Suppressor macrophage (primary cell): ENCODE measurements around the gene HDGFL3.
"Not testable (repeated sequence)": the region's sequence is repeated elsewhere in the genome, so short reads cannot be mapped to it uniquely, and the experiment has no call there.

Experiments
- DNase-seq, 4 experiments: peaks; one replicate each; pipeline ENCODE4 v3.0.0-alpha.2; 2020 to 2022
- total RNA-seq, 17 experiments: gene quantifications; one replicate each; lab custom pipeline; 2026; ENCODE audit warnings: mixed read lengths in 6 of 17, inconsistent platforms in 3 of 17; lab: John Stamatoyannopoulos, UW

The HDGFL3 gene
- total RNA-seq = 3.5 to 21.4 (median 11.8) reads per million in 17 experiments

DNA sequence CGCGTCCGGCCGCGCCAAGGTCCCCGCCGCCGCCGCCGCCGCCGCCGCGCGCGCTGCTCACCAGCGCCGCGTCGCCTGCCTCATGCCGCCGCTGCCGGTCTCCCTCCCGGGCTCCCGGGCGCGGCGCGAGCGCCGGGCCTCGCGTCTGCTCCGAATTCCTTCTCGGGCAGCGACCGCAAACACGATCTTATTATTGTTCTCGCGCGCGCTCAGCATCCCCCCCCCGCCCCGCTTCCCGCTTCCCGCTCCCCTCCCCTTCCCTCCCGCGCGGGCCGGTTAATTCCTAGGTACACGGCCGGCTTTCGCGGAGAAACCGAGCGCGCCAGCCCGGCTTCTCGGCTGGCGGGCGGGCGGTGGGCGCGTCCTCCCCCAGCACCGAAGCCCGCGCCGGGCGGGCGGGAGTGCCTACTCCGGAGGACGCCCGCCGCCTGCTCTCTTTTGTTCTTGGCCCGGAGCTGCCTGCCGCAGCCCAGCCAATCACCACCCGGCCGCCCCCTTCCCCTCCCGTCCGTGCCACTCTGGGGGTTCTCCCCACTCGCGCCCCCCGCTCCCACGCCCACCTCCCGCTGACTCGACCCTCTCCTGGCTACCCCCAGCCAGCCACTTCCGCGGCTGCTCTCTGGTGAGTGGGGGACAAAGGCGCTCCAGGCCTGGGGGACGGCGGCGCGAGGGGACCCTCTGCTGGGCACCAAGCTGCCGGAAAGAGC lies at the start of gene HDGFL3:
TSS of gene HDGFL3 (minus strand) at position 164 of the 707 bp plus-strand sequence. CDS start 409 bp downstream, outside the sequence.
- DNase-seq = peak; percentile 13 to 65 (median 40)

DNA sequence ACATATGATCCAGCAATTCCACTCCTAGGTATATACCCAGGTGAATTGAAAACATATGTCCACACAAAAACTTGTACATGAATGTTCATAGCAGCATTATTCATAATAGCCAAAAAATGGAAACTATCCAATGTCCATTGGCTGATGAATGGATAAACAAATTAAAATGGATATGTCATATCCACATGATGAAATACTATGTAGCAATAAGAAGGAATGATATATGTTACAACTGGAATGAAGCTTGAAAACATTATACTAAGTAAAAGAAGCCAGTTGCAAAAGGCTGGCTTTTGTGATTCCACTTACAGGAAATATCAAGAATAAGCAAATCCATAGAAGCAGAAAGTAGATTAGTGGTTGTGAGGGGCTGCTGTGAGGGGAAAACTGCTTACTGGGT lies 43.2 kb upstream of the HDGFL3 start:
- no peak for DNase-seq

DNA sequence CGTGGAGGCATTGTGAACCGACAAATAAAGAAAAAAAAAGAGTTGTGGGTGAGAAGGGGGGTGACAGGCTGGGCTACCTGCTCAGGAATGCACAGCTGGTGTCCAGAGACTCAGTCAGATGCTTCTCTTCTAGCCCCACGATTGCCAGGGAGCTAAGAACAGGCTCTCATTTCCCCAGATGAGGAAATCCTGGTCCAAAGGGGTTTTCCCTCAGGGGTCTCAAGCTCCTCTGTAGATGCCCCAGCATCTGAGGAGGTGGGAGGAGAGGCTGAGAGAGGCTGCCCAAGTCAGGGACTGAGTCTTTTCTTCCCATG lies 41.4 kb upstream of the HDGFL3 start:
- no peak for DNase-seq

- peak; percentile 62 to 83 (median 78) for DNase-seq
Observed at GRCh38 chr15:83248151-83249029, 40.8 kb upstream of the HDGFL3 start.

DNA sequence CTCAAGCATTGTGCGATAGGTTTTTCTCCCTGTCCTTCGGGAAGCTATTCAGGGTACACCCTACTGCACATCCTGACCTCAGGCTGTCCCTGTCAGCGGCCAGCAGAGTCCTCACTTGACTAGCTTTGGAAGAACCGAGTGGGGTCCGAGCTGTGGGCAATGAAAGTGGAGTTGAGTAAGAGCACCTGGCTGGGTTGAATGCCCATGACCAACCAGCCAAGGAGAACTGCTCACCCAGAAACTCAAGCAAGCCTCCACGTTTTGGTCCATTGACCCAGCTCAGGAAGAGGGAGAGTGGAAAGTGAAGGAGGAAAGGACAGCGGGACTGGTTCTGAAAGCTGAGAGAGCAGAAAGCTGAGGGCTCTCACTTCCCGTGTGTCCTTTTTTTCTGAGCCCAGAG lies 36.0 kb upstream of the HDGFL3 start:
- no peak for DNase-seq

DNA sequence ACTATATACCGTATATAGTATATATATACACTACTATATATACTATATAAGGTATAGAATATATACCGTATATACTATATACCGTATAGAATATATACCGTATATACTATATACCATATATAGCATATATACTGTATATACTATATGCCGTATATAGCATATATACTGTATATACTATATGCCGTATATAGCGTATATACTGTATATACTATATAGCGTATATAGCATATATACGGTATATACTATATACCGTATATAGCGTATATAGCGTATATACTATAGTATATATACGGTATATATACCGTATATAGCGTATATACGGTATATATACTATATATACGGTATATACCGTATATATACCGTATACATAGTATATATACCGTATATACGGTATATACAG lies 22.6 kb upstream of the HDGFL3 start:
- no peak for DNase-seq

- DNase-seq = no peak
Observed at GRCh38 chr15:83225449-83225848, 17.8 kb upstream of the HDGFL3 start.

DNA sequence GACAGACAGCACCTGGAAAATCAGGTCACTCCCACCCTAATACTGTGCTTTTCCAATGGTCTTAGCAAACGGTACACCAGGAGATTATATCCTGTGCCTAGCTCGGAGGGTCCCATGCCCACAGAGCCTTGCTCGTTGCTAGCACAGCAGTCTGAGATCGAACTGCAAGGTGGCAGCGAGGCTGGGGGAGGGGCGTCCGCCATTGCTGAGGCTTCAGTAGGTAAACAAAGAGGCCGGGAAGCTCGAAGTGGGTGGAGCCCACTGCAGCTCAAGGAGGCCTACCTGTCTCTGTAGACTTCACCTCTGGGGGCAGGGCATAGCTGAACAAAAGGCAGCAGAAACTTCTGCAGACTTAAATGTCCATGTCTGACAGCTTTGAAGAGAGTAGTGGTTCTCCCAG lies 14.2 kb upstream of the HDGFL3 start:
- not testable (repeated sequence) for DNase-seq

DNA sequence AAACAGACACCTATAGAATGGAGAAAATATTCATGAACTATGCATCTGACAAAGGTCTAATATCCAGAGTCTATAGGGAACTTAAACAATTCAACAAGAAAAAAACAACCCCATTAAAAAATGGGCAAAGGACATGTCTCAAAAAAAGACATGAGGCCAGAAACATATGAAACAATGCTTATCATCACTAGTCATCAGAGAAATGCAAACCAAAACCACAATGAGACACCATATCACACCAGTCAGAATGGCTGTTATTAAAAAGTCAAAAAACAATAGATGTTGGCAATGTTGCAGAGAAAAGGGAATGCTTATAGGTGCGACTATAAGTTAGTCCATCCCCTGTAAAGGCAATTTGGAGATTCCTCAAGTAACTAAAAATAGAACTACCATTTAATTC lies 11.4 kb upstream of the HDGFL3 start:
- DNase-seq = no peak

DNA sequence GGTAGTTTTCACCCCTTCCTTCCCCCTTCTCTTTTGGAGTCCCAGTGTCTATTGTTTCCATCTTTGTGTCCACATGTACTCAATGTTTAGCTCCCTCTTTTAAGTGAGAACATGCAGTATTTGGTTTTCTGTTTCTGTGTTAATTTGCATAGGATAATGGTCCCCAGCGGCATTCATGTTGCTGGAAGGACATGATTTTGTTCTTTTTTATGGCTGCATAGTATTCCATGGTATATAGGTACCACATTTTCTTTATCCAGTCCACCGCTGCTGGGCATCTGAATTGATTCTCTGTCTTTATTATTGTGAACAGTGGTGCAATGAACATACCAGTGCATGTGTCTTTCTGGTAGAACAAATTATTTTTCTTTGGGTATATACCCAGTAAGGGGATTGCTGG lies 7.7 kb upstream of the HDGFL3 start:
- no peak for DNase-seq

DNA sequence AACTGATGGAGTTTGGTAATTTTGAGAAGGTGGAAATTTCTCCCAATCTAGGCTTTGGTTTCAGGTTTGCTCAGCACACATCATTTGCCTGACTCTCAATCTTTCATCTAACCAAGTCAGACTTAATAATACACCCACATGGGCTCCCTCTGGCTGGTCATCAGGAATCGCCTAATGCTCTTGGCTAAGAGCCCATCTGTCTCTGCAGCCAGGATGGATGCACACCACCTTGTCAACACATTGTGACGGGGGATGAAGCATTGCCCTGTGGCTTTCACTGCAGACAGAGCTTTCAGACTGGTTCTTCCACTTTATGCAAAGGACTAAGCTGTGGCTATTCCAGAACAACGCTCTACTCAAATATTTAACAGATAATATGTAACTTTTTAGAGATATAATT lies 3.0 kb upstream of the HDGFL3 start:
- DNase-seq = no peak

DNA sequence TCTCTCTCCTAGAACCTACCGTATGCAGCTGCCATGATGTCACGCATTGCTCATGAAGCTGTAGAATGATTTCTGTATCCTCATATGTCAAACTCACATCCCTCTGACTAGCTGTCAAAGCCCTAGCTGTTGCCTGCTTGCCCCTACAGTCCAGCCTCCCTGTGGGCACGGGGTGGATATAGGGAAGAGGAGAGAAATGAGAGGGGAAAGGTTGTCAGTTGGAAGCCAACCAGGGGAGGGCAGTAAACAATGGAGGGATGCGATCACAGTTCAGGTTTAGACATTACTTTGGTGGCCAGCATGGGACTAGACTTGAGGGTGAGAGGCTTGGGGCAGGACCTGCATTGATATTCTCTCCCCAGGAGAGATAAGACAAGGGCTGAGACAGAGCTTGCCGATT lies 1.7 kb upstream of the HDGFL3 start:
- no peak for DNase-seq

- DNase-seq = peak in 2 of 4 experiments; percentile 3 to 5
Observed at GRCh38 chr15:83208367-83208661, 691 bp upstream of the HDGFL3 start.

GRCh38 chr15:83207009-83207659 lies 489 bp downstream of the HDGFL3 start:
- DNase-seq = peak; percentile 10 to 53 (median 32)

GRCh38 chr15:83206526-83207008 lies 1.1 kb downstream of the HDGFL3 start:
- no peak for DNase-seq

DNA sequence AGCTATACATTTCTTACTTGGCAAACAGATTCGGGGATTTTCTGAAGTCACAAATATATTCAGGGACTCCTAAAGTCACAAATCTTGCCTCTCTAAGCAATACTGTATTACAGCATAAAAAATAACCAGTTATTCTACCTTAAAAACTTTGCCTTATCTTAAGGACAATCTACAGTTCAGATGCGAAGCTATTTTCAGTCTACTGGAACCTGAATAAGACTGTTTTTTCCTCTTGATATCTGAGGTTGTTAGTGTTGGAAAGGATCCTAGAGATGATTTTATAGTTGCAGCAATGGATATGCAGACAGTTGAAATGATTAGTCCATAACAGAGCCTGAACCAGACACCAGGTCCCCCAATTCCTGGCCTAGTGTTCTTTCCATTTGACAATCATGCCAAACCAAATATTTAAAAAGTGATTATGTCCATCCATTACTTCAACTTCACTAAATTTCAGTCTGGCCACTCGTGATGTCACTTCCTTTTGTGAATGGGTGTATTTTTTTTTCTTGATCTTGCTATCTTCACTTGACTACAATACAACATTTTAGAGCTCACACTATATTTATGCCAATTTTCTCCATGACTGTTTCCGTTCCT lies 1.8 kb downstream of the HDGFL3 start:
- DNase-seq = peak in 2 of 4 experiments; percentile 7 to 15

DNA sequence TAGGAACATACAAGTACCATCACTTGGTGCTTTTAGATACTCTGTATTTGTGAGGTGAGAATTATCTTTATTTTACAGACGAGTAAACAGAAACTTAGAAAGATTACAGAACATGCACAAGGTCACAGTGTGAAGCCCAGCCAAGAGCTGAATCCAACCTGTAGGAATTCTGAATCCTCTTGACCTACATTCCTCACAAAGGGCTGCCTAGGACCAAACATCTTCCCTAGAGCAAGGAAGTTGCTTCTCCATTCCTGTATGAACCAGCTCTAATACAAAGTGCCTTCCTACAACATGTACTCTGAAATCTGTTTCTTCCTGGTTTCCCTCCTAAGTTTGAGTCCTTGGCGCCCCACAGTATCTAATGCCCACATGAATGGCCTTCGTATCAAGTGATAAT lies 2.9 kb downstream of the HDGFL3 start:
- DNase-seq = no peak

DNA sequence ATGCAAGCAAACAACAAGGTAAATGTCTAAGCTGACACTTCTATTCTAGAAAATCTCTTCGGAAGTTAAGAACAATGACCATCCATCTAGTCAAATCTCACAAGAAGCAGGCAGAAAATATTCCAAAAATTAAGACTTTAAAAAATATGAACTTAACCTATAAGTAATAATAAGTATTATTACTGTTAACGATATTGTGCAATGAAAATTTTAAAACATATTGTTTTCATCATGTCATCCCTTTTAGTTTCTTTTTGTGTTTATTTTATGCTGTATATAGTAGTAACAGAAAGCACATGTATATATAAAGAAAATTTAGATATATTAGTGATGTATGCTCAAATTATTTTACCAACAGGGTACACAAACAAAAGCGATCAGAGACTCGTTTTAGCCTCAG lies 4.1 kb downstream of the HDGFL3 start:
- DNase-seq = no peak

DNA sequence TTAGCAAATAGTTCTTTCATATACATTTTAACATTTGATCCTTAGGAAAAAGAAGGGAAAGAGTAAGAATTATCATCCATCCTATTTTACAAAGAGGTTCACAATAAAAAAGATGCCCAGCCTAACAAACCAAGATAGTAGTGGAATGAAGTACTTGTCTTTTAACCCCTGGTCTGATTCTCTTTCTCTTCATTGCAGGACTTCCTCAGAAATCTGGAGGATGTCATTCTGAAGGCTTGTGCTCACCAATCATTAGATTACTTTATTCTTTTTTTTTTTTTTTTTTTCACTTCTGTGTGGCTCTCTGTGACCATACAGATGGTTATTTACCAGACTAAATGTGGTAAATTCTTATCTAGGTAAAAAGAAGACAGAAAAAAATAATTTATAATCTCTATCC lies 7.0 kb downstream of the HDGFL3 start:
- DNase-seq = peak in 1 of 4 experiments; percentile 3

DNA sequence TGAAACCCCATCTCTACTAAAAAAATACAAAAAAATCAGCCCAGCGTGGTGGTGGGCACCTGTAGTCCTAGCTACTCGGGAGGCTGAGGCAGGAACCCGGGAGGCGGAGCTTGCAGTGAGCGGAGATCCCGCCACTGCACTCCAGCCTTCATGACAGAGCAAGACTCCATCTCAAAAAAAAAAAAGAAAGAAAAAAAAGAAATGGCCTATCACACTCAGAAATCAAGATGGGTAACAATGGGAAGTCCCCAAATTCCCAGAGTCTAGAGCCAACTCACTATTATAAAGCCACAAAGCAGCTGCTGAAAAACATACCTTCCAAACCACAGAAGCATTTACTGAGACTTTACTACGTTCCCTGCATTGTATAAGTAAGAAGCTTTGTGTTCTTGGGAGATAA lies 7.5 kb downstream of the HDGFL3 start:
- DNase-seq = peak in 1 of 4 experiments; percentile 7

DNA sequence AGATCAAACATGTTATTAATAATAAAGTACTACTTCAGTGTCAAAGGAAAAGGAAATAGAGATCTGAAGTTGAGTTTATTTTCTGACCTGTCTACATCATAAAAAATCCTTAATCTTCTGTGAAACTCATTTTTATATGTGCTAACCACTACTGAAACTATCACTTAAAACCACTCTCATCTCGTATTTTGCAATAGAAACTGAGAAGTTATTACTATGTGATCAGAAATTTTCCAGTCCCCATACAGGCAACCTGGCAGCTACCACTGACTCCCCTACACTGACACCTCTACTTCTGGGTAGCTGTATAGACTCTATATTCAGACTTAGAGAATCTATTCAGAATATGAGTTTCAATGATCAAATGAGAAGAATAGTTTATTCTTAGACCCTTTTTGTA lies 8.3 kb downstream of the HDGFL3 start:
- DNase-seq = no peak

GRCh38 chr15:83198476-83198875 lies 9.1 kb downstream of the HDGFL3 start:
- DNase-seq = no peak

GRCh38 chr15:83194528-83194927 lies 13.1 kb downstream of the HDGFL3 start:
- DNase-seq = no peak
